ENCODE results near the gene GOLGB1. TPM values are rescaled to one million over a fixed set of nuclear protein-coding genes. Genes with fewer than 3 reads are reported as not detected.

Gene GOLGB1
- total RNA-seq, 2 experiments from 2014 or later, result 11.5 to 30.3 TPM

DNA sequence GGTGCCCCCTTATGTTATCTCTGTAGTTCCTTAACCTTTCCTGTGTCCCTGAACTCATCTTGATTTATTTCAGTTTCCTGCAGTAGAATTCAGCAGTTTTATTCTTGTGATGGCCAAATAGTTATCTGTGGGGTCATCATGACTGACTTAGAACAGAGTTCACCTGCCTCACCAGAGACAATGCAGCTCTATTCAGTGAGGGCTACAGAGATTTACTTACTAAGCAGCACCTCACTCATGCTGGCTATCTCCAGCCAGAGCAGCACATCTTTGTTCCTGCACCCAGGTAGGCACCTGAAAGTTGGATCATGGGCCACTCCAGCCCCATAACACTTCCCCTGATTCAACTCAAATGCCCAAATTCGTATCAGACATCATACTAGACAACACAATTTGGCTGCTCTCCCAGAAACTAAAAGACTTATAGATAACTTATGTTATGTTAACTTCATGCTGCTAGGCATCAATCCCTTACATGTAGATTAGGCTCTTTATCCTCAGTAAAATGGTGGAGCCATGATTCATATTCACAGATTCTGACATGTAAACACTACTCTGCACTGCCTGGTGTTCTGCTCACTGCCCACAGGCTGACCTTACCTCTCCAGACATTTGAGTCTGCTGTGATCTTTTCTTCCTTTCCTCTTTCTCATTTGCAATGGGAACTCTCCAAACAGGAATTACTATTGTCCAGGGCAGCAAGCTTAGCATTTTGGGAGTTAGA is 9.3 kb upstream of the GOLGB1 start:
- no peak overlapping the region for H3K4me3 ChIP-seq (ENCODE audit: low read depth, low read length, poor library complexity, severe bottlenecking)
- H3K9me3 ChIP-seq (ENCODE audit: low read length), result no peaks in the 10 kb centered on the region
- H3K9me2 ChIP-seq (ENCODE audit: insufficient read depth, low read length), result no peaks in the 10 kb centered on the region
- 0 out of 2 replicates have a peak overlapping the region, but pooled peaks have one; percentile 0 for H2AFZ ChIP-seq (ENCODE audit: low read length)
- no peak for DNase-seq (ENCODE audit: low spot score)
- no peak overlapping the region for H3K4me2 ChIP-seq (ENCODE audit: low read length)
- H3K79me2 ChIP-seq (ENCODE audit: insufficient read depth, low read depth, low read length), result no peaks in the 10 kb centered on the region
- peaks cover 16% of the 10 kb centered on the region for H3K4me1 ChIP-seq (ENCODE audit: insufficient read depth, low read length, poor library complexity, severe bottlenecking)
- CTCF ChIA-PET (ENCODE audit: unreplicated experiment), result no interaction called here
- no peaks in the 10 kb centered on the region for H3K36me3 ChIP-seq (ENCODE audit: insufficient read depth, low read length)
- POLR2A ChIA-PET, result interaction anchor here (0.5 kb wide), 1 partner anchor 111 kb away, joined by 3 read pairs; no protein-coding TSS in a partner anchor
- no TSS peak for BruUV-seq (replicated peaks)
- no peaks in the 10 kb centered on the region for H4K20me1 ChIP-seq (ENCODE audit: insufficient read depth, low read length)
- intact Hi-C loops (cut with micrococcal nuclease; ENCODE audit: unreplicated experiment), result no loop called here
- no peak for TF ChIP-seq EZH2phosphoT487 (IDR thresholded peaks at IDR 0.05; ENCODE audit: borderline replicate concordance, low read depth, low read length)
- TF ChIP-seq, protein P1, sequence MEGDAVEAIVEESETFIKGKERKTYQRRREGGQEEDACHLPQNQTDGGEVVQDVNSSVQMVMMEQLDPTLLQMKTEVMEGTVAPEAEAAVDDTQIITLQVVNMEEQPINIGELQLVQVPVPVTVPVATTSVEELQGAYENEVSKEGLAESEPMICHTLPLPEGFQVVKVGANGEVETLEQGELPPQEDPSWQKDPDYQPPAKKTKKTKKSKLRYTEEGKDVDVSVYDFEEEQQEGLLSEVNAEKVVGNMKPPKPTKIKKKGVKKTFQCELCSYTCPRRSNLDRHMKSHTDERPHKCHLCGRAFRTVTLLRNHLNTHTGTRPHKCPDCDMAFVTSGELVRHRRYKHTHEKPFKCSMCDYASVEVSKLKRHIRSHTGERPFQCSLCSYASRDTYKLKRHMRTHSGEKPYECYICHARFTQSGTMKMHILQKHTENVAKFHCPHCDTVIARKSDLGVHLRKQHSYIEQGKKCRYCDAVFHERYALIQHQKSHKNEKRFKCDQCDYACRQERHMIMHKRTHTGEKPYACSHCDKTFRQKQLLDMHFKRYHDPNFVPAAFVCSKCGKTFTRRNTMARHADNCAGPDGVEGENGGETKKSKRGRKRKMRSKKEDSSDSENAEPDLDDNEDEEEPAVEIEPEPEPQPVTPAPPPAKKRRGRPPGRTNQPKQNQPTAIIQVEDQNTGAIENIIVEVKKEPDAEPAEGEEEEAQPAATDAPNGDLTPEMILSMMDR (conservative IDR thresholded peaks at IDR 0.05; ENCODE audit: low read length), result no peak
- H3K27ac ChIP-seq (ENCODE audit: low read depth, low read length, poor library complexity, severe bottlenecking), result no peak overlapping the region

DNA sequence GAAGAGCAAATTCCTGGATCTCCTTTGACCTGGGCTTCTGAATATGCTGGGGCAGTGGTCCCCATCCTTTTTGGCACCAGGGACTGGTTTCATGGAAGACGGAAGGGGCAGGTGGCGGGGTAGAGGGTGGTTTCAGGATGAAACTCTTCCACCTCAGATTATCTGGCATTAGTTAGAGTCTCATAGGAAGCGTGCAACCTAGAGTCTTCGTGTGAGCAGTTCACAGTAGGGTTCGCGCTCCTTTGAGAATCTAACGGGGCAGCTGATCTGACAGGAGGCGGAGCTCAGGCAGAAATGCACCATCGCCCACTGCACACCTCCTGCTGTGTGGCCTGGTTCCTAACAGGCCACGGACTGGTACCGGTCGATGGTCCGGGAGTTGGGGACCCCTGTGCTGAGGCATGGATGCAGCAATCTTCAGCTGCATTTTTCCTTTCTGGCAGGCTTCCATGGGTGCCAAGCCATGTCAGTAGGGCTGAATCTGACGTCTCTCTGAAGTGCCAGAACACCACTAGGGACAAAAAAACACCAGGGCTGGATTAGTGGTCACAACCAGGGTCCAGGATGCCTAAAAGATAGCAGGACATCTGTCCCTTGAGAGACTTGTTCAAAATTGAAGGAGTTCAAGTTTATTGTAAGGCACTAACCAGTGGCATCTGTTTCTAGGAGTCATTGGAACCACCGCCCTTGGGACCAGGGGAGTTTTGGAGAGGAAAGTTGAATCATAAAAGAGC is 8.4 kb upstream of the GOLGB1 start:
- DNase-seq (ENCODE audit: low spot score), result no peak
- Histone ChIP-seq H3K36me3 (ENCODE audit: insufficient read depth, low read length) (no peaks in the 10 kb centered on the region), H3K27ac (ENCODE audit: low read depth, low read length, poor library complexity, severe bottlenecking) (no peak overlapping the region), H2AFZ (ENCODE audit: low read length) (no peak overlapping the region), H3K9me3 (ENCODE audit: low read length) (no peaks in the 10 kb centered on the region), H3K4me2 (ENCODE audit: low read length) (0 out of 2 replicates have a peak overlapping the region, but pooled peaks have one; percentile 19), H4K20me1 (ENCODE audit: insufficient read depth, low read length) (no peaks in the 10 kb centered on the region), H3K9me2 (ENCODE audit: insufficient read depth, low read length) (no peaks in the 10 kb centered on the region), H3K4me1 (ENCODE audit: insufficient read depth, low read length, poor library complexity, severe bottlenecking) (peaks cover 16% of the 10 kb centered on the region), H3K4me3 (ENCODE audit: low read depth, low read length, poor library complexity, severe bottlenecking) (no peak overlapping the region), H3K79me2 (ENCODE audit: insufficient read depth, low read depth, low read length) (no peaks in the 10 kb centered on the region)
- POLR2A ChIA-PET, result interaction anchor here (0.5 to 1.8 kb wide), 4 partner anchors 14 to 307 kb away, joined by 3 to 6 read pairs (median 4); no protein-coding TSS in a partner anchor
- intact Hi-C loops (cut with micrococcal nuclease; ENCODE audit: unreplicated experiment), result no loop called here
- CTCF ChIA-PET (ENCODE audit: unreplicated experiment), result no interaction called here
- no TSS peak for BruUV-seq (replicated peaks)
- TF ChIP-seq, protein P1 (conservative IDR thresholded peaks at IDR 0.05; ENCODE audit: low read length), result no peak
- TF ChIP-seq EZH2phosphoT487 (IDR thresholded peaks at IDR 0.05; ENCODE audit: borderline replicate concordance, low read depth, low read length), result no peak

Measured in OCI-LY7 (cell line).